WTC11 (cell line): ENCODE measurements around the gene OMA1. TPM values are rescaled to one million over a fixed set of nuclear protein-coding genes. Genes with fewer than 3 reads are reported as not detected.

Experiments used
- ATAC-seq: fragments of 200-7000 bp; cut with Tn5 transposase; 2 replicates; pipeline ENCODE4 v1.10.0; 2021; ENCODE audit warnings: mild to moderate bottlenecking, moderate library complexity
- CTCF ChIA-PET: fragments of 300-600 bp; sonication (Branson Sonifier 250); formaldehyde crosslinking; loops from one replicate; lab custom pipeline; 2021; ENCODE audit warnings: antibody characterized with exemption; lab: Charles Lee
- POLR2A ChIA-PET: fragments of 350-600 bp; sonication (Branson Sonifier 250); formaldehyde crosslinking; loops from one replicate; lab custom pipeline; 2021; ENCODE audit warnings: antibody characterized with exemption; lab: Charles Lee
- DNase-seq: peaks from one replicate; pipeline ENCODE4 v3.0.0; 2021; ENCODE audit warnings: low spot score
- H3K27ac Mint-ChIP-seq: 2 replicates; pipeline ENCODE4 v1.8.0; 2021; ENCODE audit warnings: mixed read lengths
- H3K27me3 Mint-ChIP-seq: 2 replicates; pipeline ENCODE4 v1.8.0; 2021; ENCODE audit warnings: low read depth, mild to moderate bottlenecking, moderate library complexity, mixed read lengths
- H3K36me3 Mint-ChIP-seq: 2 replicates; pipeline ENCODE4 v1.8.0; 2021; ENCODE audit warnings: mixed read lengths
- H3K4me1 Mint-ChIP-seq: 2 replicates; pipeline ENCODE4 v1.8.0; 2022; ENCODE audit warnings: mixed read lengths
- H3K4me3 Mint-ChIP-seq: 2 replicates; pipeline ENCODE4 v1.8.0; 2021; ENCODE audit warnings: mild to moderate bottlenecking, moderate library complexity, mixed read lengths
- H3K9me3 Mint-ChIP-seq: 2 replicates; pipeline ENCODE4 v1.8.0; 2021; ENCODE audit warnings: mixed read lengths
- EMX1 ChIP-seq: fragments of 250-450 bp; sonication (Bioruptor Pico); IDR thresholded peaks from 2 replicates; pipeline ENCODE4 v1.8.0; 2021; ENCODE audit warnings: mild to moderate bottlenecking
- ERG ChIP-seq: fragments of 250-450 bp; sonication (Bioruptor Pico); IDR thresholded peaks from 2 replicates; pipeline ENCODE4 v1.8.0; 2021; ENCODE audit warnings: mild to moderate bottlenecking
- HMGXB4 ChIP-seq: sonication (generic); formaldehyde crosslinking; IDR thresholded peaks from 2 replicates; pipeline ENCODE4 v1.8.1; 2023; ENCODE audit warnings: mild to moderate bottlenecking, moderate library complexity, missing genetic modification reagents
- JAZF1 ChIP-seq: fragments of 250-450 bp; sonication (Bioruptor Pico); IDR thresholded peaks from 2 replicates; pipeline ENCODE4 v1.9.0; 2021; ENCODE audit warnings: moderate library complexity, mild to moderate bottlenecking, inconsistent platforms
- NFE2L1 ChIP-seq: sonication (generic); formaldehyde crosslinking; IDR thresholded peaks from 2 replicates; pipeline ENCODE4 v1.8.1; 2023; ENCODE audit warnings: missing genetic modification reagents
- NR1H2 ChIP-seq: sonication (generic); formaldehyde crosslinking; IDR thresholded peaks from 2 replicates; pipeline ENCODE4 v1.9.0; 2021; ENCODE audit warnings: mild to moderate bottlenecking, moderate library complexity, missing genetic modification reagents
- SMAD4 ChIP-seq: sonication (generic); formaldehyde crosslinking; IDR thresholded peaks from 2 replicates; pipeline ENCODE4 v1.8.0; 2022; ENCODE audit warnings: mild to moderate bottlenecking, missing genetic modification reagents
- SP1 ChIP-seq: sonication (generic); formaldehyde crosslinking; conservative IDR thresholded peaks from 2 replicates; pipeline ENCODE4 v1.8.1; 2022; ENCODE audit warnings: missing genetic modification reagents
- TEAD1 ChIP-seq: sonication (generic); formaldehyde crosslinking; IDR thresholded peaks from 2 replicates; pipeline ENCODE4 v1.8.0; 2022; ENCODE audit warnings: mild to moderate bottlenecking, missing genetic modification reagents
- ZNF281 ChIP-seq: sonication (generic); formaldehyde crosslinking; IDR thresholded peaks from 2 replicates; pipeline ENCODE4 v1.8.0; 2023; ENCODE audit warnings: mild to moderate bottlenecking, missing genetic modification reagents
- ZNF396 ChIP-seq: fragments of 250-450 bp; sonication (Bioruptor Pico); IDR thresholded peaks from 2 replicates; pipeline ENCODE4 v1.8.0; 2021; ENCODE audit warnings: mild to moderate bottlenecking, moderate library complexity, borderline replicate concordance
- ZNF671 ChIP-seq: fragments of 250-450 bp; sonication (Bioruptor Pico); IDR thresholded peaks from 2 replicates; pipeline ENCODE4 v1.8.0; 2021; ENCODE audit warnings: mild to moderate bottlenecking
- total RNA-seq: library from RNA; stranded (reverse); gene quantifications from 3 replicates; pipeline ENCODE4 v1.2.3, GENCODE V29; 2021
- TF ChIP-seq, protein P1 (sequence below): sonication (generic); formaldehyde crosslinking; IDR thresholded peaks from 2 replicates; pipeline ENCODE4 v1.8.1; 2023; ENCODE audit warnings: mild to moderate bottlenecking, missing genetic modification reagents, moderate library complexity
- TF ChIP-seq, protein P2 (sequence below): sonication (generic); formaldehyde crosslinking; conservative IDR thresholded peaks from 2 replicates; pipeline ENCODE4 v1.8.1; 2023; ENCODE audit warnings: mild to moderate bottlenecking, low read depth, missing genetic modification reagents, moderate library complexity
- TF ChIP-seq, protein P3 (sequence below): fragments of 250-450 bp; sonication (Bioruptor Pico); conservative IDR thresholded peaks from 2 replicates; pipeline ENCODE4 v1.9.0; 2021; ENCODE audit warnings: mild to moderate bottlenecking
- TF ChIP-seq, protein P4 (sequence below): sonication (generic); formaldehyde crosslinking; IDR thresholded peaks from 2 replicates; pipeline ENCODE4 v1.8.0; 2022; ENCODE audit warnings: missing genetic modification reagents
- TF ChIP-seq, protein P5 (sequence below): sonication (generic); formaldehyde crosslinking; IDR thresholded peaks from 2 replicates; pipeline ENCODE4 v1.8.0; 2022; ENCODE audit warnings: mild to moderate bottlenecking, missing genetic modification reagents

The OMA1 gene
- total RNA-seq, 1 experiment from 2014 or later: 10.5 TPM

- TF ChIP-seq ZNF281 (no peak), EMX1 (CRISPR knock-in tag) (no peak), HMGXB4 (CRISPR knock-in tag) (no peak), TEAD1 (no peak), ERG (CRISPR knock-in tag) (no peak), JAZF1 (CRISPR knock-in tag) (no peak)
- TF ChIP-seq, protein P1, sequence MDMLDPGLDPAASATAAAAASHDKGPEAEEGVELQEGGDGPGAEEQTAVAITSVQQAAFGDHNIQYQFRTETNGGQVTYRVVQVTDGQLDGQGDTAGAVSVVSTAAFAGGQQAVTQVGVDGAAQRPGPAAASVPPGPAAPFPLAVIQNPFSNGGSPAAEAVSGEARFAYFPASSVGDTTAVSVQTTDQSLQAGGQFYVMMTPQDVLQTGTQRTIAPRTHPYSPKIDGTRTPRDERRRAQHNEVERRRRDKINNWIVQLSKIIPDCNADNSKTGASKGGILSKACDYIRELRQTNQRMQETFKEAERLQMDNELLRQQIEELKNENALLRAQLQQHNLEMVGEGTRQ (CRISPR knock-in tag): no peak
- TF ChIP-seq, all 79 proteins: peak for 0
Measured at GRCh38 chr1:58454385-58454784, 92.1 kb downstream of the OMA1 start (continued).

DNA sequence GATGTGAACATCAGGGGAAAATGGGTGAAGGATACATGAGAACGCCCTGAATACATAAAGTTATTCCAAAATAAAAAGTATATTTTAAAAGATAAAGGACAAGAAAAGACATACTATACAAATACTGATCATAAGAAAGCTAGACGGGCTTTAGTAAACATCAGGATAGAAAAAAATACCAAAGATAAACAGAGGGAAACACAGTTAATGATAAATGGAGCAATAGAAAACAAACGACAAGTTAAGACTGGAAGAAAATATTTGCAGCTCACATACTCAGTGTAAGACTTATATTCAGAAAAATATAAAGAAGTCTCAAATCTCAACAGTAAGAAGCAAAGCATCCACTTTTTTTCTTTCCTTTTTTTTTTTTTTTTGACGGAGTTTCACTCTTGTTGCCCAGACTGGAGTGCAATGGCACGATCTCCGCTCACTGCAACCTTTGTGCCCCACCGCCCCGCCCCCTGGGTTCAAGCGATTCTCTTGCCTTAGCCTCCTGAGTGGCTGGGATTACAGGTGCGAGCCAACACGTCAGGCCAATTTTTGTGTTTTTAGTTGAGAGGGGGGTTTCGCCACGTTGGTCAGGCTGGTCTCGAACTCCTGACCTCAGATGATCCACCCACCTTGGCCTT lies 94.8 kb downstream of the OMA1 start:
- TF ChIP-seq ZNF671: no peak
- H3K4me3 Mint-ChIP-seq: no peak overlapping the region
- H3K36me3 Mint-ChIP-seq: no peaks in the 10 kb centered on the region
- no peaks in the 10 kb centered on the region for H3K27me3 Mint-ChIP-seq
- ATAC-seq (no peak), DNase-seq (no peak)
- H3K9me3 Mint-ChIP-seq: no peaks in the 10 kb centered on the region
- no peak overlapping the region for H3K27ac Mint-ChIP-seq
- H3K4me1 Mint-ChIP-seq: peaks cover 18% of the 10 kb centered on the region
- ChIA-PET CTCF (no interaction called here), POLR2A (no interaction called here)

DNA sequence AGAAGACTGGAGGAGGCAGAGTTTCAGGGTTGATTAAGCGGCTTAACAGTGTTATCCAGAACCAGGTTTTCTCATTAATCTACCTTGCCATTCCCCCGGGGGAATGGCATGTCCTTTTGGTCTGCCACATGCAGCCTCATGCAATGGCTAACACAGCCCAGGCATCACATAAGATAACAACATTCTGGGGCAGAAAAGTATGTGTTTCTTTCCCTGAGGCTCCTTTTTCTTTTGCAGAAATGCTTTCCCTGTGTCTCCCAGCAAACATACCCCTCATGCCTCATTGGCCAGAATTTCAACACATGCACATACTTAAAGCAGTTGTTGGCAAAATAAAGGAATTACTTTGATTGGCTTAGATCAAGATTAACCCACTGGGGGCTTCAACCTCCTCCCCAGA lies 98.6 kb downstream of the OMA1 start:
- H3K4me1 Mint-ChIP-seq: peaks cover 8% of the 10 kb centered on the region
- H3K27me3 Mint-ChIP-seq: no peaks in the 10 kb centered on the region
- no peak overlapping the region for H3K4me3 Mint-ChIP-seq
- POLR2A ChIA-PET: no interaction called here
- no peaks in the 10 kb centered on the region for H3K36me3 Mint-ChIP-seq
- ATAC-seq: no peak
- no peak for DNase-seq
- CTCF ChIA-PET: no interaction called here
- no peak overlapping the region for H3K27ac Mint-ChIP-seq
- H3K9me3 Mint-ChIP-seq: no peaks in the 10 kb centered on the region
- TF ChIP-seq ZNF396 (no peak), NR1H2 (CRISPR knock-in tag) (no peak), SP1 (CRISPR knock-in tag) (no peak), NFE2L1 (no peak), SMAD4 (CRISPR knock-in tag) (no peak)
- TF ChIP-seq, protein P2, sequence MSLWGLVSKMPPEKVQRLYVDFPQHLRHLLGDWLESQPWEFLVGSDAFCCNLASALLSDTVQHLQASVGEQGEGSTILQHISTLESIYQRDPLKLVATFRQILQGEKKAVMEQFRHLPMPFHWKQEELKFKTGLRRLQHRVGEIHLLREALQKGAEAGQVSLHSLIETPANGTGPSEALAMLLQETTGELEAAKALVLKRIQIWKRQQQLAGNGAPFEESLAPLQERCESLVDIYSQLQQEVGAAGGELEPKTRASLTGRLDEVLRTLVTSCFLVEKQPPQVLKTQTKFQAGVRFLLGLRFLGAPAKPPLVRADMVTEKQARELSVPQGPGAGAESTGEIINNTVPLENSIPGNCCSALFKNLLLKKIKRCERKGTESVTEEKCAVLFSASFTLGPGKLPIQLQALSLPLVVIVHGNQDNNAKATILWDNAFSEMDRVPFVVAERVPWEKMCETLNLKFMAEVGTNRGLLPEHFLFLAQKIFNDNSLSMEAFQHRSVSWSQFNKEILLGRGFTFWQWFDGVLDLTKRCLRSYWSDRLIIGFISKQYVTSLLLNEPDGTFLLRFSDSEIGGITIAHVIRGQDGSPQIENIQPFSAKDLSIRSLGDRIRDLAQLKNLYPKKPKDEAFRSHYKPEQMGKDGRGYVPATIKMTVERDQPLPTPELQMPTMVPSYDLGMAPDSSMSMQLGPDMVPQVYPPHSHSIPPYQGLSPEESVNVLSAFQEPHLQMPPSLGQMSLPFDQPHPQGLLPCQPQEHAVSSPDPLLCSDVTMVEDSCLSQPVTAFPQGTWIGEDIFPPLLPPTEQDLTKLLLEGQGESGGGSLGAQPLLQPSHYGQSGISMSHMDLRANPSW: no peak
- TF ChIP-seq, protein P3, sequence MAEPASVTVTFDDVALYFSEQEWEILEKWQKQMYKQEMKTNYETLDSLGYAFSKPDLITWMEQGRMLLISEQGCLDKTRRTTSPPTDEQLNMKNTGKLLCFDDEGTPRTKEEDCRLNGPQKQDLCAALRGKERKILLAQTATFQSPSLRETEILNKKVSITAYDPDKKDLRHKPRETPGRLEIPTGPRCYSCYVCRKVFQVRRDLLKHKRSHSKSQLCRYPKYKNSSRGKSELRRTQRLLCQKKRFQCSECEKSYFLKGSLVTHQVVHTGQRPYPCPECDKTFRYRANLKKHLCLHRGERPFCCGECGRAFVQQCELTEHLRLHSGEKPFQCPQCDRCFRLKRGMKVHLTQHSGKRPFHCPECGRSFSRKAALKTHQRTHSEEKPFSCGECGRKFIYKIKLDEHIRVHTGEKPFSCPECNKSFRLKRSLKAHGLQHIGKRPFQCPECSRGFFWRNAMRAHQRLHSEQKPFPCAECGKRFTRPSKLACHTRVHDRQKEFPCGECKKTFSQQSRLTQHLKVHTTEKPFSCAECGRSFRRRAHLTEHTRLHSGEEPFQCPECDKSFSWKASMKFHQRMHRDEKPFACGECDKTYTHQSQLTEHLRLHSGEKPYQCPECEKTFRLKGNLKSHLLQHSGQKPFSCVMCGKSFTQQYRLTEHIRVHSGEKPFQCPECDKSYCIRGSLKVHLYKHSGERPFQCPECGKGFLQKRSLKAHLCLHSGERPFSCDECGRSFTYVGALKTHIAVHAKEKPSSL (CRISPR knock-in tag): no peak
- TF ChIP-seq, protein P4, sequence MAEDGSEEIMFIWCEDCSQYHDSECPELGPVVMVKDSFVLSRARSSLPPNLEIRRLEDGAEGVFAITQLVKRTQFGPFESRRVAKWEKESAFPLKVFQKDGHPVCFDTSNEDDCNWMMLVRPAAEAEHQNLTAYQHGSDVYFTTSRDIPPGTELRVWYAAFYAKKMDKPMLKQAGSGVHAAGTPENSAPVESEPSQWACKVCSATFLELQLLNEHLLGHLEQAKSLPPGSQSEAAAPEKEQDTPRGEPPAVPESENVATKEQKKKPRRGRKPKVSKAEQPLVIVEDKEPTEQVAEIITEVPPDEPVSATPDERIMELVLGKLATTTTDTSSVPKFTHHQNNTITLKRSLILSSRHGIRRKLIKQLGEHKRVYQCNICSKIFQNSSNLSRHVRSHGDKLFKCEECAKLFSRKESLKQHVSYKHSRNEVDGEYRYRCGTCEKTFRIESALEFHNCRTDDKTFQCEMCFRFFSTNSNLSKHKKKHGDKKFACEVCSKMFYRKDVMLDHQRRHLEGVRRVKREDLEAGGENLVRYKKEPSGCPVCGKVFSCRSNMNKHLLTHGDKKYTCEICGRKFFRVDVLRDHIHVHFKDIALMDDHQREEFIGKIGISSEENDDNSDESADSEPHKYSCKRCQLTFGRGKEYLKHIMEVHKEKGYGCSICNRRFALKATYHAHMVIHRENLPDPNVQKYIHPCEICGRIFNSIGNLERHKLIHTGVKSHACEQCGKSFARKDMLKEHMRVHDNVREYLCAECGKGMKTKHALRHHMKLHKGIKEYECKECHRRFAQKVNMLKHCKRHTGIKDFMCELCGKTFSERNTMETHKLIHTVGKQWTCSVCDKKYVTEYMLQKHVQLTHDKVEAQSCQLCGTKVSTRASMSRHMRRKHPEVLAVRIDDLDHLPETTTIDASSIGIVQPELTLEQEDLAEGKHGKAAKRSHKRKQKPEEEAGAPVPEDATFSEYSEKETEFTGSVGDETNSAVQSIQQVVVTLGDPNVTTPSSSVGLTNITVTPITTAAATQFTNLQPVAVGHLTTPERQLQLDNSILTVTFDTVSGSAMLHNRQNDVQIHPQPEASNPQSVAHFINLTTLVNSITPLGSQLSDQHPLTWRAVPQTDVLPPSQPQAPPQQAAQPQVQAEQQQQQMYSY (CRISPR knock-in tag): no peak
- TF ChIP-seq, protein P5, sequence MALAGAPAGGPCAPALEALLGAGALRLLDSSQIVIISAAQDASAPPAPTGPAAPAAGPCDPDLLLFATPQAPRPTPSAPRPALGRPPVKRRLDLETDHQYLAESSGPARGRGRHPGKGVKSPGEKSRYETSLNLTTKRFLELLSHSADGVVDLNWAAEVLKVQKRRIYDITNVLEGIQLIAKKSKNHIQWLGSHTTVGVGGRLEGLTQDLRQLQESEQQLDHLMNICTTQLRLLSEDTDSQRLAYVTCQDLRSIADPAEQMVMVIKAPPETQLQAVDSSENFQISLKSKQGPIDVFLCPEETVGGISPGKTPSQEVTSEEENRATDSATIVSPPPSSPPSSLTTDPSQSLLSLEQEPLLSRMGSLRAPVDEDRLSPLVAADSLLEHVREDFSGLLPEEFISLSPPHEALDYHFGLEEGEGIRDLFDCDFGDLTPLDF (CRISPR knock-in tag): no peak
